ENCODE results near the gene EXD1.

Gene EXD1

DNA sequence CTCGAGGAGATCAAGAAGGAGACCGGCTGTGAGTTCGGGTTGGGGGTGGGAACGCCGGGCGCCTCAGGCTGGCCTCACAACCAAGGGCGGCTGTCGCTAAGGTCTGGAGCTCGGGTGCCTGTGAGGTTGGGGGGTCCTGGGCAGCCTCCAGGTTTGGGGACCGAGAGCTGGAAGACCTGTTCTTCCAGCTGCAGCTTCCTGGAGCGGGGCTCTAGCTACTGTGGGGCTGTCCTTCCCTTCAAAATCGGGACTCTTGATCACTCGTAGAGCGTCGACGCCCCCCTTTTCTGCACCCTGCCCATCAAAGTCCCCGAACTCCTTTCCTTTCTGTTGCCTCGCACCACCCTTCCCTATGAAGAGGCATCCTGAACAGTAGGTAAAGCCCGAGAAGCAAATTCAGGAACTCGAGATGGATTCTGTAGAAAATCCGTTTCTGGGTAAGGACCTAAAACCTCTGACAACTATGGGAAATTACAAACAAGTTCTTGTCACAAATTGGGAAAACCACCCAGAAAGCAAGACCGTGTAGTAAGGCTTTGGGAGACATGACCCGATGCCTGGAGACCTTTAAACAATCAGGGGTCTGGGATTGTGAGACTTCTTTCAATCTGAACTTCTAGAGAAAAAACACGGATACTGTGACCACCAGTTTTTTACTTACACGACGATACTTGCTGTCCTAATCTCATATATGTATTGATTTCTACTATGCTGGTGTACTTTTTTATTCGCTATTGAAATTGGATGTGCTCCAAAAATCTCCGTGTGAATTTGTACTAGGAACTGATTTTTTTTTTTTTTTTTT, 1.1 kb upstream of the EXD1 start:
- DNase-seq (ENCODE audit: low read depth in 2 of 2) = no peak

GRCh38 chr15:41230345-41230649, 260 bp downstream of the EXD1 start:
- DNase-seq (ENCODE audit: low read depth in 2 of 2) = no peak

- DNase-seq (ENCODE audit: low read depth in 2 of 2) = no peak
These were observed 11.2 kb downstream of the EXD1 start for GRCh38 chr15:41219381-41219780.

GRCh38 chr15:41218851-41219250, 11.7 kb downstream of the EXD1 start:
- no peak for DNase-seq (ENCODE audit: low read depth in 2 of 2)

- no peak for DNase-seq (ENCODE audit: low read depth in 2 of 2)
These were observed 14.8 kb downstream of the EXD1 start for GRCh38 chr15:41215708-41216107.

DNA sequence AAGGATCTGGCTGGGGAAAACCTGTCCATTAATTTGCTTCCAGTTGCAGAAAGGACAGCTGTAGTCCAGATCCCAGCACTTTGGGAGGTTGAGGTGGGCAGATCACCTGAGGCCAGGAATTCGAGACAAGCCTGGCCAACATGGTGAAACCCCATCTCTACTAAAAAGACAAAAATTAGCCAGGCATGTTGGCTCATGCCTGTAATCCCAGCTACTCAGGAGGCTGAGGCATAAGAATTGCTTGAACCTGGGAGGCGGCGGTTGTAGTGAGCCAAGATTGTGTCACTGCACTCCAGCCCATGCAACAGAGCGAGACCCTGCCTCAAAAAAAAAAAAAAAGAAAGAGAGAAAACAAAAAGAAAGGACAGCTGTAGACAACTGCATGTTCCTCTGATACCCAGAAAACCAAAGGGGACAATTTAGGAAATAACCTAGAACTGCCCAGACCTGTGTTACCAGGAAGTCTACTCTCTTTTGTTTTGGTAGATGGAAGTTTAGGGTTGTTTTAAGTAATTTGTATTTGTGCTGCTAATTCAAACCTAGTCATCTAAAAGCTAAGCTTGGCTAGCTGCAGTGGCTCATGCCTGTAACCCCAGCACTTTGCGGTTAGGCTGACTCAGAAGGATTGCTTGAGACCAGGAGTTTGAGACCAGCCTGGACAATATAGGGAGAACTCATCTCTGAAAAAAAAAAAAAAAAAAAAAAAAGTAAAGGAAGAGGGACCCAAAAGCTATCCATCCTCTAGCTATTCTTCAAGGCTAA, 22.7 kb downstream of the EXD1 start:
- DNase-seq (ENCODE audit: low read depth in 2 of 2) = no peak

DNA sequence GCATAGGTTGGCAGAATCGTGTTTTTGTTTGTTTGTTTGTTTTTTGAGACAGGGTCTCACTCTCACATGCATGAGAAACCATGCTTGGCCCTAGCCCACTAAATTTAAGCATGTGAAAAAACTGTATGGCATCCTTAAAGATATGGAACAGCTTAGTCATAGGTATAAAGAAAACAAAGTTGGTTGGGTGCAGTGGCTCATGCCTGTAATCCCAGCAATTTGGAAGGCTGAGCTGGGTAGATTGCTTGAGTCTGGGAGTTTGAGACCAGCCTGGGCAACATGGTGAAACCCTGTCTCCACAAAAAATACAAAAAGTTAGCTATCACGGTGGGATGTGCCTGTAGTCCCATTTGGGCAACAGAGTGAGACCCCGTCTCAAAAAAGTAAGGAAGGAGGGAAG, 25.2 kb downstream of the EXD1 start:
- DNase-seq (ENCODE audit: low read depth in 2 of 2) = no peak

DNA sequence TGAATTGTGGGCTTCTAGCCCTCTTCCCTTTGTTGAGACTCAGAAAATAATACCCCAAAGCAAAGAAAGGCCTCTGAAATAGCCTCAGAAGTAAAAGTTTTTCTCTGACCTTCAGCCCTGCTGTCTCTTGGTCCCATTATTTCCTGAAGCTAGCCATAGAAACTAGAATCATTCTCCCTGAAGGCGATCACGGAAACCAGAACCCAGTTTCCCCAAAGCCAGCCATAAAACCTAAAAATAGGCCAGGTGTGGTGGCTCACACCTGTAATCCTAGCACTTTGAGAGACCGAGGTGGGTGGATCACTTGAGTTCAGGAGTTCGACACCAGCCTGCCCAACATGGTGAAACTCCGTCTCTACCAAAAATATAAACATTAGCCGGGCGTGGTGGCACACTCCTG, 27.2 kb downstream of the EXD1 start:
- DNase-seq (ENCODE audit: low read depth in 2 of 2) = no peak

GRCh38 chr15:41199470-41199869, 31.1 kb downstream of the EXD1 start:
- DNase-seq (ENCODE audit: low read depth in 2 of 2) = no peak

DNA sequence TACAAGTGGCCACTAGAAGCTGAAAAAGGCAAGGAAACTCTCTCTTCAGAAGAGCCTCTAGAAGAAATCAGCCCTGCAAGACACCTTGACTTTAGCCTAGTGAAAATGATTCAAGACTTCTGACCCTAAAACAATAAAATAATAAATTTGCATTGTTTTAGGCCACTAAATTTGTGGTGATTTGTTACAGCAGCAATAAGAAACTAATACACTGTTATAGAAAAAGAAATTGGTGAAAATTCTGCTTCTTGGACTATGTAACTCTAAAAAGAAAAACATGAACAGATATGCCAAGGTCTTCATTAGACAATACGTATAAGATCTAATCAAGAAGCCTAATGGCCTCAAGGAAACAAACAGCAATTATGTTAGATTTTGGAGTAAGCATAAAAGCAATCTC, 36.1 kb downstream of the EXD1 start:
- no peak for DNase-seq (ENCODE audit: low read depth in 2 of 2)

DNA sequence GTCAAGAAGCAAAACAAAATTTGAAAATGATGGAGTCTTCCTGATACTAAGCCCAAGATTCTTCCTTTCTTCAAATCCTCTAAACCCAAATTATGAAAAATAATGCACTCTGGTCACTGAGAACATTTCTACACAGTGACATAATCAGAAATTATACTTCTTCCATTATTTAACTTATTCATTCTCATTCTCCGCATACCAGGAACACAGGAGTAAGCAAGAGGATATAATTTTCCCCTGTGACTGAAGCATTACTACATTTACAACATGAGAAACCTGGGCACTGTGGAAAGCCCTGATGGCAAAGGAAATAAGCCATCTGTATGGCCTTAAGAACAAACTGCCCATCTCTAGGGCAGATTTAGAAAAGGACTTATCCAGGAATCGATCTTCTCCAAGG, 47.0 kb downstream of the EXD1 start:
- no peak for DNase-seq (ENCODE audit: low read depth in 2 of 2)

- no peak for DNase-seq (ENCODE audit: low read depth in 2 of 2)
These were observed 48.3 kb downstream of the EXD1 start for GRCh38 chr15:41182266-41182665.

- no peak for DNase-seq (ENCODE audit: low read depth in 2 of 2)
These were observed 50.3 kb downstream of the EXD1 start for GRCh38 chr15:41180206-41180789.

GRCh38 chr15:41169781-41170180, 60.8 kb downstream of the EXD1 start:
- DNase-seq (ENCODE audit: low read depth in 2 of 2) = no peak

- DNase-seq (ENCODE audit: low read depth in 2 of 2) = no peak
These were observed 61.5 kb downstream of the EXD1 start for GRCh38 chr15:41169086-41169485.

- no peak for DNase-seq (ENCODE audit: low read depth in 2 of 2)
These were observed 68.8 kb downstream of the EXD1 start for GRCh38 chr15:41161736-41162135.

DNA sequence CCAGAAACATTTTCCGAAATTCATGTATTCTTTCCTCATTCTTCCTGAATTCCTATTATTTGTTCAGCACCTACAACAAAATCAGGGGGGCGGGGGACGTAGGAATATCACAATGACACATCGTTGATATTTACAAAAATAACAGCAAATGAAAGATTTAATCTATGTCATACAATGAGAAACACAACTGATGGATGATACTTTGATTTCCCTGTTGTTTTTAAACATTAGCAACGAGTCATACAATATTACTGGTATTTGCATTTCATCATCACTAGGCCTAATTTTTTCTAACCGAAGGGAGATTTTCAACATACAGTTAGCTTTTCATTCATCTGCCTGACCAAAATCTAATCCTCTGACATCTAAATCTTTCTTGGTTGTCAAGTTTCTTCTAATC, 69.2 kb downstream of the EXD1 start:
- DNase-seq (ENCODE audit: low read depth in 2 of 2) = no peak

DNA sequence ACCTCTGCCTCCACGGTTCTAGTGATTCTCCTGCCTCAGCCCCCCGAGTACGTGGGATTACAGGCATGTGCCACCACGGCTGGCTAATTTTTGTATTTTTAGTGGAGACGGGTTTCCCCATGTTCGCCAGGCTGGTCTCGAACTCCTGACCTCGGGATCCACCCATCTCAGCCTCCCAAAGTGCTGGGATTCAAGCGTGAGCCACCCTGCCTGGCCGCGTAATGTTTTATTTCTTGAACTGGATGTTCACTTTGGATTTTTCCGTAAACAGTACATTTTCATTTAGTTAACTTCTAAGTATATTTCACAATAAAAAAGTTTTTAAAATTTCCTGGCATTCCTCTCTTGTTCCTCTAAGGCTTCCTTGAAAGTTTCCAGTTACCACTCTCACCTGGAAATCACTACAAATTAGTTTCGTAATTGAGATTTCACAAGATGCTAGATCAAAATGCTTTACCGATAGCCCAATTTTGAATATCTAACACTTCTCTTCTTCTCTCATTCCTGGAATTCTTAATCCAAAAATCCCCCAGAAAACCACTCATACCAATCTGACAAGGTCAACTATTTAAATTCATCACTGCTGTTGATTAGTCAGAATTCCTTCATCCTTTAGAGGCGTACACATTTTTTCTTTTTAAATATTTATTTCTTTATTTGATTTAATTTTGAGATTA, 69.8 kb downstream of the EXD1 start:
- DNase-seq (ENCODE audit: low read depth in 2 of 2) = no peak

DNA sequence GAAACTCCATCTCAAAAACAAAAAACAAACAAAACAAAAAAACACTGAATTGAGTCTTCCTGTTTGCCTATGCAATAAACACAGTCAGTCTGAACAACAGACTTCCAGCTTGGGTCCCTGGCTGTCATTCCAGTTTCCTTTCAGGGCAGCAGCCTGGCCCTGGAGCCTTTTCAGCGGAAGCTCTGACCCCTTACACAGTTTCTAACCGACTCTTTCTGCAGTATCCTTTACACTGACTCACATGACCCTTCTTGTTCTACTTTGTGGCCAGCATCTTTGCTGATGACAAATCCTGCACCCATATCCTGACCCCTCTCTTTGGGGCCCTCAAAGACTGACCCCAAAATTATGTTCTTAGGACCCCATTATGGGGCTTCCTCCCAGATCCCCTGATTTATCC, 76.1 kb downstream of the EXD1 start:
- DNase-seq (ENCODE audit: low read depth in 2 of 2) = no peak

DNA sequence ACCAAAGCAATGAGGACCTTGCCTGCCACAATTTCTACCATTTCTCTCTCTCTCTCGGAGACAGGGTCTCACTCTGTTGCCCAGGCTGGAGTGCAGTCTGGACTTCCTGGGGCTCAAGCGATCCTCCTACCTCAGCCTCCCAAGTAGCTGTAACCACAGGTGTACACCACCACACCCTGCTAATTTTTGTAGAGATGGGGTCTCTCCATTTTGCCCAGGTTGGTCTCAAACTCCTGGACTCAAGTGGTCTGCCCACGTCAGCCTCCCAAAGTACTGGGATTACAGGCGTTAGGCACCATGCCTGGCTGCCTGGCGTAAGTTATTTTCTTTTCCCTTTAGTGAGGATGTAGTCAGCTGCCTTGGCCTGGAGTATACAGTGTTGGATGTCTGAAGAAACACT, 76.8 kb downstream of the EXD1 start:
- no peak for DNase-seq (ENCODE audit: low read depth in 2 of 2)

- no peak for DNase-seq (ENCODE audit: low read depth in 2 of 2)
These were observed 79.0 kb downstream of the EXD1 start for GRCh38 chr15:41151451-41152005.

DNA sequence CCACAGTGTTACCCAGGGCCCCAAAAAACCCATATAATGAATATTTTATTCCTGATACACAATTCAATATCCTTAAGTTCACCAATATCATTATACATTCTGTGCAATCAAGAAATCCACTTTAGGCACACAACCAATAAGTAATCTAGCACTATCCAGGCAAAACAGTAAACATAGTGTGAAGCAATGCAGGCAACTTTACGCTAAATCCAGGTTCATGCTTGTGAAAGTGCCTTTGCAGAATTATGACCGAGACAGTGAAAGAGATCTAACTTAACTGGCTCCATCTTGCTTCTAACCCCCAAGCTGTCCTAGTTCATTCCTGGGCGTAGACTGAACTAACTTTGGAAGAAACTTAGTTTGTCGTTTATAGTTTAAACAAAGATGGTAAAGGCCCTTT, 80.3 kb downstream of the EXD1 start:
- DNase-seq (ENCODE audit: low read depth in 2 of 2) = no peak
